Adrenal gland (tissue), 12 donors: ENCODE results near the gene CDKAL1. TPM values are rescaled to one million over a fixed set of nuclear protein-coding genes. Genes with fewer than 3 reads are reported as not detected.
"Not testable (repeated sequence)": the region's sequence is repeated elsewhere in the genome, so short reads cannot be mapped to it uniquely, and the experiment has no call there.

Experiments
- DNase-seq, 7 donors: peaks; one replicate each; pipeline ENCODE4 v3.0.0-alpha.2; 2019 to 2020
- H3K27ac ChIP-seq, 5 donors: fragments of 200-600 bp; sonication (generic) in 4 of 5; 1 replicate in 3 of 5; 2 replicates in 2 of 5; pipeline versions ENCODE4 v1.5.1 to v1.8.0; 2016 to 2020; ENCODE audit warnings: mild to moderate bottlenecking in 1 of 5
- H3K27me3 ChIP-seq: fragments of 200-600 bp; 2 replicates; pipeline ENCODE4 v1.8.0; 2021
- H3K36me3 ChIP-seq, 2 donors: fragments of 200-600 bp; replicated peaks in 1 of 2; 1 replicate in 1 of 2; 2 replicates in 1 of 2; pipeline versions ENCODE4 v1.5.1 to v1.8.0; 2018 to 2022
- H3K4me1 ChIP-seq, 2 donors: fragments of 200-600 bp; replicated peaks in 1 of 2; 1 replicate in 1 of 2; 2 replicates in 1 of 2; pipeline versions ENCODE4 v1.5.1 to v1.8.0; 2018 to 2021
- H3K4me3 ChIP-seq, 4 donors: fragments of 200-600 bp; sonication (generic) in 3 of 4; one replicate each; pipeline ENCODE4 v1.5.1; 2016 to 2018
- H3K9me3 ChIP-seq, 3 donors: fragments of 200-600 bp; sonication (generic) in 1 of 3; replicated peaks in 1 of 3; 1 replicate in 2 of 3; 2 replicates in 1 of 3; pipeline versions ENCODE4 v1.5.1 to v1.8.0; 2016 to 2021
- CTCF ChIP-seq, 6 experiments: fragments of 450-650 bp in 4 of 6; fragments of 200-600 bp in 2 of 6; sonication (generic) in 1 of 6; IDR thresholded peaks; 1 replicate in 5 of 6; 2 replicates in 1 of 6; pipeline versions ENCODE4 v1.5.1 to v1.8.0; 2016 to 2021; ENCODE audit warnings: antibody characterized with exemption in 6 of 6, mild to moderate bottlenecking in 2 of 6, moderate library complexity in 1 of 6
- POLR2A ChIP-seq, 2 donors: fragments of 450-650 bp; IDR thresholded peaks; one replicate each; pipeline ENCODE4 v1.6.1; 2017; ENCODE audit warnings: antibody characterized with exemption in 2 of 2, mild to moderate bottlenecking in 2 of 2, moderate library complexity in 1 of 2
- WGBS, 4 donors: extraction: QIAGEN DNeasy Blood & Tissue Kit in 2 of 4; methylation state at CpG; one replicate each; pipeline versions ENCODE4 v1.1.5 to v1.1.7; 2013 to 2017; 5-methylcytosine and 5-hydroxymethylcytosine counted together
- intact Hi-C, 2 donors: fragments of 100-400 bp; cut with DNase I; formaldehyde crosslinking; loops; one replicate each; pipeline versions ENCODE4 v1.14.1 to v1.15.0; 2022 to 2023
- polyA plus RNA-seq, 3 donors: library from polyadenylated mRNA; stranded (reverse); fragments of 200-250 nt in 2 of 3; fragments of 350-450 nt in 1 of 3; fragmentation: Illumina TruSeq in 1 of 3; extraction: RNeasy Lipid Tissue Mini Kit (QIAGEN cat#74804) in 1 of 3; gene quantifications; one replicate each; pipeline ENCODE4 v1.2.3, GENCODE V29; 2013 to 2014
- total RNA-seq, 9 donors: library from RNA; depleted of rRNA in 4 of 9; stranded (reverse); fragments of >200 nt in 4 of 9; fragments of 120-200 nt in 1 of 9; fragmentation: NEBNext Ultra II Directional in 1 of 9; extraction: Animal tissue kit (Norgen Biotek cat#: 25700) in 1 of 9; gene quantifications; one replicate each; pipeline versions ENCODE4 v1.1.0 to v1.2.4, GENCODE V29; 2013 to 2023
- donor health status: healthy with polysubstance abuse.
- donor health status: Bipolar disorder and iron deficiency.
- donor health status: DM: yes; HTN: yes; CAD: no.
- donor health status: DM: no; HTN: no; CAD: no.
- donor health status: DM: no; HTN: no; CAD: no.
- donor health status: DM: yes; HTN: yes; CAD: no.

Gene CDKAL1
- total and polyA plus RNA-seq, 12 donors = 3.9 to 21.1 (median 10.6) TPM

GRCh38 chr6:20747991-20748390 is 213.7 kb downstream of the CDKAL1 start:
- Histone ChIP-seq H3K9me3 (peaks cover 0 to 5% (median 0%) of the 10 kb centered on the region in 3 donors), H3K27me3 (no peaks in the 10 kb centered on the region), H3K27ac (no peak overlapping the region), H3K4me3 (no peak overlapping the region), H3K36me3 (no peaks in the 10 kb centered on the region), H3K4me1 (no peaks in the 10 kb centered on the region)
- WGBS, 4 donors = 93 to 98% (median 98%) methylated on average over 2 of the region's 2 CpGs
- DNase-seq = no peak
- TF ChIP-seq POLR2A (IDR thresholded peaks at IDR 0.05) = no peak
- intact Hi-C loops = no loop called here

- Histone ChIP-seq H3K4me1 (no peaks in the 10 kb centered on the region), H3K4me3 (no peak overlapping the region), H3K27ac (no peak overlapping the region)
These were observed 217.2 kb downstream of the CDKAL1 start for GRCh38 chr6:20751293-20751935.

GRCh38 chr6:20755631-20756030 is 221.4 kb downstream of the CDKAL1 start:
- Histone ChIP-seq H3K9me3 (no peaks in the 10 kb centered on the region), H3K36me3 (no peaks in the 10 kb centered on the region), H3K27me3 (no peaks in the 10 kb centered on the region), H3K27ac (no peak overlapping the region), H3K4me1 (peaks cover 0 to 4% of the 10 kb centered on the region in 2 donors), H3K4me3 (no peak overlapping the region)
- intact Hi-C loops = no loop called here
- no peak for DNase-seq
- TF ChIP-seq POLR2A (IDR thresholded peaks at IDR 0.05) (no peak), CTCF (IDR thresholded peaks at IDR 0.05) (no peak)

More at GRCh38 chr6:20751293-20751935, 217.2 kb downstream of the CDKAL1 start:
- TF ChIP-seq CTCF (IDR thresholded peaks at IDR 0.05) = no peak
- TF ChIP-seq POLR2A (IDR thresholded peaks at IDR 0.05) = no peak
- H3K36me3 ChIP-seq = no peaks in the 10 kb centered on the region
- peaks cover 0 to 4% (median 0%) of the 10 kb centered on the region in 3 donors for H3K9me3 ChIP-seq
- intact Hi-C loops = no loop called here
- H3K27me3 ChIP-seq = no peaks in the 10 kb centered on the region
- no peak for DNase-seq

GRCh38 chr6:20756584-20757147 is 222.4 kb downstream of the CDKAL1 start:
- H3K27me3 ChIP-seq, H3K9me3 ChIP-seq, intact Hi-C loops, DNase-seq, H3K27ac ChIP-seq, H3K4me3 ChIP-seq, H3K4me1 ChIP-seq, H3K36me3 ChIP-seq: not testable (repeated sequence)
- WGBS, 4 donors = 93 to 98% (median 97%) methylated on average over 2 of the region's 2 CpGs

GRCh38 chr6:20757761-20758160 is 223.5 kb downstream of the CDKAL1 start:
- intact Hi-C loops = no loop called here
- H3K4me1 ChIP-seq = peaks cover 0 to 4% of the 10 kb centered on the region in 2 donors
- DNase-seq = no peak
- no peaks in the 10 kb centered on the region for H3K36me3 ChIP-seq
- no peak overlapping the region for H3K4me3 ChIP-seq
- no peaks in the 10 kb centered on the region for H3K27me3 ChIP-seq
- H3K9me3 ChIP-seq = no peaks in the 10 kb centered on the region
- WGBS, 4 donors = 44 to 65% (median 59%) methylated on average over 2 of the region's 2 CpGs
- H3K27ac ChIP-seq = no peak overlapping the region
- TF ChIP-seq POLR2A (IDR thresholded peaks at IDR 0.05) (no peak), CTCF (IDR thresholded peaks at IDR 0.05) (no peak)
